GM19023 (cell line): Measurements from ENCODE around the gene KCNK6.

Experiments
- ATAC-seq: cut with Tn5 transposase; IDR thresholded peaks from one replicate; pipeline ENCODE4 v1.9.1; 2021; ENCODE audit warnings: mild to moderate bottlenecking, moderate library complexity; ENCODE audit not compliant: unreplicated experiment

Gene KCNK6

DNA sequence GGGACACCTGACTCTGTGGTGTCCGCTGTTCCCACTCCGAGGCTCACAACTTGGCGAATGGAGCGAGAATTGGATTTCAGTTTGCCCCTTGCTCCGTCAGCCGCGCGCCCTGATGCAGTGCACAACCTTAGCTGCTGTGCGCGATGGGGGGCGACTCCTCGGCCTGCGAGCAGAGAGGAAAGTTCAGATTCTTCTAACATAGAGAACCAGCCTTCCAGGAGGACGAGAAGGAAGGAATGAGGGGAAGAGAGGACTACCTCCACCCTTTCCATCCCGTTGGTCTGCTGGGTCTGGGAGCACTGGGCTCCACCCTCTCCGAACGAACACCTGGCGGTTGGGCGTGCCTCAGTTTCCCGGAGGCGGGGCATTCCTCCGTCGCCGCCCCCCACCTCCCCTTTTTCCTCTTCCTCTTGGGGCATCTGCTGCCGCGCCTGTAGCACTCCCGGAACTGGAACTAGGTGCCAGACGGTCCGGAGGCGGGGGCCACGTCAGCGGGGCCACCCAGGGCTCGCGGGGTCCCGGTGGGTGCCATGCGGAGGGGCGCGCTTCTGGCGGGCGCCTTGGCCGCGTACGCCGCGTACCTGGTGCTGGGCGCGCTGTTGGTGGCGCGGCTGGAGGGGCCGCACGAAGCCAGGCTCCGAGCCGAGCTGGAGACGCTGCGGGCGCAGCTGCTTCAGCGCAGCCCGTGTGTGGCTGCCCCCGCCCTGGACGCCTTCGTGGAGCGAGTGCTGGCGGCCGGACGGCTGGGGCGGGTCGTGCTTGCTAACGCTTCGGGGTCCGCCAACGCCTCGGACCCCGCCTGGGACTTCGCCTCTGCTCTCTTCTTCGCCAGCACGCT is at the start of gene KCNK6:
Gene KCNK6 (plus strand): TSS at position 425 of the 838 bp plus-strand sequence. CDS start 106 bp downstream, at position 531.
- no peak for ATAC-seq

DNA sequence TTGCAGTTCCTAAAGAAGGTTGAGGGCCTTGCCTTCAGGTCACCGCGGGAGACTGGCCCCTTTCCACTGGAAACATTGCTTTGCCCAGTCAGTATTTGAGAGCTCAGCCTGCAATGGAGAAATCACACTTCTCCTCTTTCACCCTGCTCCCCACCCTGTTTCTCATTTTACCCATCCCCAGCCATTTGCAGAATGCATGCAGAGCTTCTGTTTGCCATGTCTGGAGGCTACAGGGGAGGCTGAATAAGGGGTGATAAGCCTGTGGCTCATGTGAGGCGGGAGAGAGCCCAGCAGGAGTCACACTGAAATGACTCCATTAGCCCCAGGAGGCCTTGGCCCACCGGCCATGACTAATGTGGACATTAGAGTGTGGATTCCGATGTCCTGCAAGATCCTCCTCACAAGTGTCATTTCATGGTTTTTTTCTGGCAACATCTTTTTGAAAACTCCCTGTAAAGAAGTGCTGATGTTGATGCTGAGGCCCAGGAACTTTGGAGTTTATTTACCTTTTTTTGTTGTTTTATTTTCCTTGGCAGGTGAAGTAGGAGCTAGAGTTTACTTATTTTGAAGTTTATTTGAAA is 49.0 kb upstream of the KCNK6 start:
- no peak for ATAC-seq

DNA sequence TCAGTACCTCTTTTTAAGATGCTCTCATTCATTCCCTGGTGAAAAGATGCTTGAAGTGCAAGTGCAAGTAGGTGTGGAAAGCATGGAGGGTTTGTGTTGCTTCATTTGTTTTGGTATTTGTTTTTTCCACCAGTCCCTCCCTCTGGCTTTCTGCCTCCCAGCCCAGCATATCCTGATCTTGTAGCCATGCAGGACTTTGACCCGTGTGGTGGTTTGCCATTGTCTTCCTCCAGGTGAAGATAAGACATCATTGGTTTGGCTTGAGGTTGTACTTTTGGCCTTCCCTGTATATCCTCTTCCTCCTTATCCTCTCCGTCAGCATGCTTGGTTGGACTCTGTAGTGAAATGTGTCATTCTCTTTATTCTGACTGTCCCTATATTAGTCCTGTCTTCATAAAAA is 46.1 kb upstream of the KCNK6 start:
- ATAC-seq = no peak

GRCh38 chr19:38274739-38275138 is 44.9 kb upstream of the KCNK6 start:
- no peak for ATAC-seq

- ATAC-seq = no peak
These were observed 42.6 kb upstream of the KCNK6 start for GRCh38 chr19:38276942-38277517.

DNA sequence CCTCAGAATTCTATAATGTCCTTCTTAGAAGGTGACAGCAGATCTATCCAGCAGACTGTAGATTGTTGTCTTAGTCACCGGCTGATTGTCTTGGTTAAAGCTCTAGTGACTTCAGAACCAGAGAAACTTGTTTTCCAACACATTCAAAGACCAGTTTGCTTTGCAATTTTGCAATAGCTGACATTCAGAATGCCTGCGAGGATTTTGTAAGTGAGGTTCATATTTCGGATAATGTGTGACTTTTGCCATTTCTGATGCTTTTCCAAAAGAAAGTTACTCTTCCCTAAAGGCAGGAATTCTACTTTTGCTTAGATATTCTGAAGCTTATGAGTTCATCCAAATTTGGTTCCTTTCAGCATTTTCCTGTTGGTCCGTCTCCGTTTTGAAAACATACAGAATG is 42.1 kb upstream of the KCNK6 start:
- no peak for ATAC-seq

DNA sequence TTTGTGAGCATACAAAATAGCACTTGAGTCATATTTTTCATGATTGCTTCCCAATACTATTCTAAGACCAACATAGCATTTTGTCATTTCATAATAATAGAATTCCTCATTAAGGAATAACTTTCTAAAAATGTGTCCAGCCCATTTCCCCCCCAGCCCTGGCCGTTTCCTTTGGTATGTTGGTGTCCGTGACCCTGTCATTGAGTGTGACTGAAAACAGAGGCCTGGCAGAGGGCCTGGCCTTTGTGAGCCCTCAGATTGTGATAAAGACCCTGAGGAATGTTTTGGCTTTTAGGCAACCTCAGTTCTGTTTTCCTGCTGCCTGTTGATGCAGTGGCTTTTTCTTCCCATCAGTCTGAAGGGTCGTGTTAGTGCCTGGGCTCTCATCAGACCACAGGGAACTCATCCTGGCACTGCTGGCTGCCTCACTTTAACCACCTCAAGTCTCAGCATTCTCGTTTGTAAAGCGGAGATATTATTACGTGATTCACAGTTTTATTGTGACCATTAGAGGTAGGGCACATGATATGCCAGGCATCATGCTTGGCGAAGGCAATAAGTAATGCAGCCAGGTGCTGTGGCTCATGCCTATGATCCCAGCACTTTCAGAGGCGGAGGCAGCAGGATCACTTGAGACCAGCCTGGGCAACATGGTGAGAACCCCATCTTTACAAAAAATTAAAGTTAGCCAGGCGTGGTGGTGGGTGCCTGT is 41.5 kb upstream of the KCNK6 start:
- ATAC-seq = no peak

DNA sequence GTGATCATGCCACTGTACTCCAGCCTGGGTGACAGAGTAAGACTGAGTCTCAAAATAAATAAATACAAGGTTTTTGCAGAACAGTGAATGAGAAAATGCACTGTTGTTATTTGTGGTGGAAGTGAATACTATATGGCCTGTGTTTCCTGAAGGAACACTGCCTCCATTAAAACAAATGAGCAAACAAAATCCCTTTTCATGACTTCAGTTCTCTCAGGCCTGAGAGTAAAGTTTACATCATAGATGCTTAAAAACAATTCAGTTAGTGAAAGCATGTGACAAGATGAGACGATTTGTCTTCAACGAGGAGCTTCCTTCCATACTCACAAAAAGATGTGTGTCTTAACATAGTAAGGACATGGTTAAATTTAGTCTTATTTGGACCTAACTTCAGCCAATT is 40.9 kb upstream of the KCNK6 start:
- ATAC-seq = no peak

- no peak for ATAC-seq
These were observed 39.4 kb upstream of the KCNK6 start for GRCh38 chr19:38280030-38280921.

GRCh38 chr19:38281811-38282566 is 37.7 kb upstream of the KCNK6 start:
- no peak for ATAC-seq

GRCh38 chr19:38283271-38283670 is 36.4 kb upstream of the KCNK6 start:
- no peak for ATAC-seq

- no peak for ATAC-seq
These were observed 35.2 kb upstream of the KCNK6 start for GRCh38 chr19:38284422-38284821.

DNA sequence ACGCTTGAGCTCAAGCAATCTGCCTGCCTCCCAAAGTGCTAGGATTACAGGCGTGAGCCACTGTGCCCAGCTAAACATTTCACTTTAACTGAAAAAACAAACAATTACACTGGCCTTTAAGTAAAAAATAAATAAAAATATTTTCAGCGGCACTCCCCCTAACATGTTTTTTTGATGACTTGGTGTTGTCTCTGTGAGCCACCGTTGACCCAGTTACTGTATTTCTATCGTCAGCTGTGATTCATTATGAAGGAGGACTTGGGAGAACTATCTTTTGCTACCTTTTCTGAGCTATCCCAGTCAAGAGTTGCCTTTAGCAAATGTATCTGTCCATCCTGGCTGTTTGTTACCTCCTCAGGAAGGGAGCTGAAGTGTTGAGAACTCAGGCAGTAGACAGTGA is 34.1 kb upstream of the KCNK6 start:
- no peak for ATAC-seq

GRCh38 chr19:38287604-38288003 is 32.0 kb upstream of the KCNK6 start:
- no peak for ATAC-seq

- ATAC-seq = no peak
These were observed 31.4 kb upstream of the KCNK6 start for GRCh38 chr19:38288123-38288855.

DNA sequence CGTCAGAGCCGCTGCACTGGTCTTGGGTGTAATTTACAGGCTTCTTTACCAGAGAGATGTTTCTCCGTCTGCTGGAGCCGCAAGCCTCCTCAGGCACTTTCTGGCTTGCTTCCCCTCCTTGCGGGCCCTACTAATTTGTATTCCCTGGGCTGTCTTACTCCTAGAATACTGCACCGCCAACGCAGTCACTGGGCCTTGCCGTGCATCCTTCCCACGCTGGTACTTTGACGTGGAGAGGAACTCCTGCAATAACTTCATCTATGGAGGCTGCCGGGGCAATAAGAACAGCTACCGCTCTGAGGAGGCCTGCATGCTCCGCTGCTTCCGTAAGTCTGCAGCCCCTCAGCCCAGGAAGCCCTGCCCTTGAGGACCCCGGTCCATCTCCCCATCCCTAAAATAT is 29.7 kb upstream of the KCNK6 start:
- no peak for ATAC-seq

GRCh38 chr19:38290631-38291147 is 29.0 kb upstream of the KCNK6 start:
- ATAC-seq = no peak

DNA sequence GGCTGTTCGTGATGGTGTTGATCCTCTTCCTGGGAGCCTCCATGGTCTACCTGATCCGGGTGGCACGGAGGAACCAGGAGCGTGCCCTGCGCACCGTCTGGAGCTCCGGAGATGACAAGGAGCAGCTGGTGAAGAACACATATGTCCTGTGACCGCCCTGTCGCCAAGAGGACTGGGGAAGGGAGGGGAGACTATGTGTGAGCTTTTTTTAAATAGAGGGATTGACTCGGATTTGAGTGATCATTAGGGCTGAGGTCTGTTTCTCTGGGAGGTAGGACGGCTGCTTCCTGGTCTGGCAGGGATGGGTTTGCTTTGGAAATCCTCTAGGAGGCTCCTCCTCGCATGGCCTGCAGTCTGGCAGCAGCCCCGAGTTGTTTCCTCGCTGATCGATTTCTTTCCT is 27.8 kb upstream of the KCNK6 start:
- no peak for ATAC-seq

- no peak for ATAC-seq
These were observed 26.4 kb upstream of the KCNK6 start for GRCh38 chr19:38293281-38293680.
